GM12878 (cell line): Measurements from ENCODE around the gene MMADHC. TPM values are rescaled to one million over a fixed set of nuclear protein-coding genes. Genes with fewer than 3 reads are reported as not detected.
A peak's percentile ranks its signal among the peaks of the same experiment; 100 is the strongest.

ENCODE experiments used
- ATAC-seq: fragments of 200-7000 bp; cut with Tn5 transposase; 3 replicates; pipeline ENCODE4 v1.9.1; 2020; ENCODE audit warnings: mild to moderate bottlenecking, moderate library complexity
- BruUV-seq: library from RNA; stranded (reverse); fragments of 400-500 nt; replicated peaks from 2 replicates; lab custom pipeline; 2021; lab: Mats Ljungman, UMichigan
- CTCF ChIA-PET: fragments of 300-600 bp; sonication (Branson Sonifier 250); formaldehyde crosslinking; extraction: SDS; loops from one replicate; lab custom pipeline; 2021; ENCODE audit warnings: inconsistent platforms; lab: Yijun Ruan, JAX
- POLR2A ChIA-PET: fragments of 350-600 bp; formaldehyde crosslinking; extraction: SDS; loops from one replicate; lab custom pipeline; 2021; ENCODE audit warnings: inconsistent platforms; lab: Charles Lee
- RAD21 ChIA-PET: fragments of 300-600 bp; sonication (Branson Sonifier 250); formaldehyde crosslinking; loops from one replicate; lab custom pipeline; 2023; ENCODE audit warnings: antibody characterized with exemption; ENCODE audit not compliant: unreplicated experiment; lab: Charles Lee
- SMC1A ChIA-PET: fragments of 300-600 bp; sonication (Branson Sonifier 250); formaldehyde crosslinking; loops from one replicate; lab custom pipeline; 2023; ENCODE audit not compliant: unreplicated experiment, uncharacterized antibody; lab: Charles Lee
- DNase-seq: peaks from one replicate; pipeline ENCODE4 v3.0.0-alpha.2; 2011; ENCODE audit warnings: low read depth, low spot score
- FAIRE-seq: peaks from 3 replicates; lab custom pipeline; 2011; peaks lifted over from hg19 to GRCh38; lab: Jason Lieb, UNC
- H2AFZ ChIP-seq: 2 replicates; pipeline ENCODE4 v1.6.0; 2011; ENCODE audit warnings: low read depth, low read length, control low read depth; ENCODE audit not compliant: control insufficient read depth
- H3K27ac ChIP-seq: 2 replicates; pipeline ENCODE4 v1.5.1; 2011; ENCODE audit warnings: control low read depth; ENCODE audit not compliant: control insufficient read depth, insufficient read depth
- H3K27me3 ChIP-seq, 2 experiments: replicated peaks in 1 of 2; 2 replicates each; pipeline versions ENCODE4 v1.6.0 to v1.6.1; 2011; ENCODE audit warnings: low read length in 1 of 2; ENCODE audit not compliant: control insufficient read depth in 2 of 2, insufficient read depth in 2 of 2
- H3K36me3 ChIP-seq, 2 experiments: 2 replicates each; pipeline ENCODE4 v1.5.1; 2011; ENCODE audit warnings: low read length in 1 of 2; ENCODE audit not compliant: control insufficient read depth in 2 of 2, insufficient read depth in 2 of 2
- H3K4me1 ChIP-seq: 2 replicates; pipeline ENCODE4 v1.6.1; 2011; ENCODE audit warnings: mild to moderate bottlenecking, low read length, moderate library complexity, mixed read lengths; ENCODE audit not compliant: control insufficient read depth, insufficient read depth
- H3K4me2 ChIP-seq: 2 replicates; pipeline ENCODE4 v1.6.0; 2011; ENCODE audit warnings: control low read depth; ENCODE audit not compliant: control insufficient read depth, insufficient read depth
- H3K4me3 ChIP-seq: fragments of 200-600 bp; sonication (generic); 2 replicates; pipeline ENCODE4 v1.5.1; 2016
- H3K79me2 ChIP-seq: 2 replicates; pipeline ENCODE4 v1.6.0; 2011; ENCODE audit warnings: low read length; ENCODE audit not compliant: control insufficient read depth, insufficient read depth
- H3K9ac ChIP-seq: 2 replicates; pipeline ENCODE4 v1.8.0; 2011; ENCODE audit warnings: low read length, control low read depth, mixed read lengths; ENCODE audit not compliant: control insufficient read depth, insufficient read depth
- H3K9me3 ChIP-seq: replicated peaks from 3 replicates; pipeline ENCODE4 v1.5.1; 2011; ENCODE audit warnings: mild to moderate bottlenecking, low read length; ENCODE audit not compliant: control insufficient read depth, insufficient read depth
- H4K20me1 ChIP-seq: 2 replicates; pipeline ENCODE4 v1.6.0; 2011; ENCODE audit not compliant: control insufficient read depth, insufficient read depth
- CEBPZ ChIP-seq: fragments of 150-350 bp; IDR thresholded peaks from 2 replicates; pipeline ENCODE4 v1.6.1; 2016; ENCODE audit warnings: low read depth, low read length
- CHD2 ChIP-seq: IDR thresholded peaks from 2 replicates; pipeline ENCODE4 v1.6.1; 2011; ENCODE audit warnings: low read depth, low read length, improper control_type of control experiment, borderline replicate concordance
- RAD21 ChIP-seq: IDR thresholded peaks from 2 replicates; pipeline ENCODE4 v1.6.1; 2011; ENCODE audit warnings: mild to moderate bottlenecking, low read depth, low read length, moderate library complexity; ENCODE audit not compliant: insufficient read depth
- SMC3 ChIP-seq: IDR thresholded peaks from 2 replicates; pipeline ENCODE4 v1.6.1; 2011; ENCODE audit warnings: low read length, improper control_type of control experiment, borderline replicate concordance
- TCF12 ChIP-seq: IDR thresholded peaks from 2 replicates; pipeline ENCODE4 v1.6.1; 2011; ENCODE audit warnings: low read depth, mild to moderate bottlenecking, low read length
- ZBTB40 ChIP-seq: fragments of 450-650 bp; IDR thresholded peaks from 2 replicates; pipeline ENCODE4 v1.6.1; 2016; ENCODE audit warnings: mild to moderate bottlenecking, moderate library complexity, borderline replicate concordance
- WGBS: methylation state at CpG from one replicate; pipeline ENCODE4 v1.1.6; 2016; ENCODE audit warnings: low lambda C conversion rate; ENCODE audit not compliant: insufficient replicate concordance, insufficient coverage; ENCODE audit errors: missing lambda C conversion rate; 5-methylcytosine and 5-hydroxymethylcytosine counted together
- in situ Hi-C: fragments of 300-500 bp; cut with MboI; formaldehyde crosslinking; loops from 9 replicates; pipeline ENCODE4 v1.14.3; 2018; ENCODE audit warnings: mixed read lengths
- intact Hi-C: fragments of 100-400 bp; cut with micrococcal nuclease; formaldehyde crosslinking; loops from one replicate; pipeline ENCODE4 v1.14.2; 2022; ENCODE audit not compliant: unreplicated experiment
- polyA plus RNA-seq, 11 experiments: library from polyadenylated mRNA; depleted of rRNA in 4 of 11; unstranded in 6 of 11; stranded (reverse) in 5 of 11; fragments of >200 nt; fragmentation: Nextera tagmentation in 4 of 11; fragmentation: Illumina TruSeq in 1 of 11; extraction: Ambion mirVana in 4 of 11; extraction: Trizol in 1 of 11; gene quantifications; 1 replicate in 1 of 11; 2 replicates in 10 of 11; pipeline versions ENCODE4 v1.2.1 to v1.2.3, GENCODE V29; 2011 to 2016; ENCODE audit warnings: inconsistent platforms in 2 of 11, missing spikeins in 2 of 11, low read depth in 1 of 11
- total RNA-seq, 4 experiments: library from RNA; depleted of rRNA in 3 of 4; stranded (reverse); fragments of >200 nt in 3 of 4; fragmentation: Illumina TruSeq in 1 of 4; extraction: Trizol in 1 of 4; gene quantifications; 2 replicates each; pipeline versions ENCODE4 v1.2.1 to v1.2.3, GENCODE V29; 2013 to 2021

MMADHC gene
- total and polyA plus RNA-seq, 10 of the 15 experiments (the other 5 are each of a cell fraction or from before 2014, with no cell fraction given), result 93.6 to 415 (median 147) TPM

GRCh38 chr2:149586063-149586462 lies 1.5 kb downstream of the MMADHC start (continued):
- TF ChIP-seq CEBPZ, result no peak
- TF ChIP-seq, all 136 proteins: peak for 0

GRCh38 chr2:149585166-149585885 lies 2.2 kb downstream of the MMADHC start:
- Histone ChIP-seq H3K27me3 (no peaks in the 10 kb centered on the region), H2AFZ (no peak overlapping the region), H4K20me1 (no peaks in the 10 kb centered on the region), H3K9me3 (no peaks in the 10 kb centered on the region), H3K4me1 (no peaks in the 10 kb centered on the region)
- ATAC-seq, result no peak
- SMC1A ChIA-PET, result interaction anchor here (1.9 kb wide), 1 partner anchor 8 kb away, joined by 5 read pairs; no protein-coding TSS in a partner anchor
- RAD21 ChIA-PET, result interaction anchor here (2.4 kb wide), 1 partner anchor 12 kb away, joined by 8 read pairs; no protein-coding TSS in a partner anchor
- intact Hi-C loops, result no loop called here
- POLR2A ChIA-PET, result interaction anchor here (0.7 kb wide), 2 partner anchors 541 to 940 kb away, joined by 3 to 6 read pairs; no protein-coding TSS in a partner anchor
- 81% methylated on average over 2 of the region's 2 CpGs for WGBS
- no peak for TF ChIP-seq SMC3
- no peak for TF ChIP-seq CHD2
- no peak for TF ChIP-seq RAD21
- no peak for TF ChIP-seq ZBTB40
- TF ChIP-seq TCF12, result no peak
- TF ChIP-seq, all 136 proteins: peak for 0
- H3K4me2 ChIP-seq, result peak overlapping the region; percentile 80
- peak overlapping the region; percentile 97 for H3K4me3 ChIP-seq
- CTCF ChIA-PET, result interaction anchor here (0.6 to 1.6 kb wide), 5 partner anchors 13 to 1182 kb away, joined by 3 to 5 read pairs (median 3); no protein-coding TSS in a partner anchor
- DNase-seq, result no peak
- H3K79me2 ChIP-seq, result peaks cover 47% of the 10 kb centered on the region
- H3K36me3 ChIP-seq, result peaks cover 0 to 3% of the 10 kb centered on the region in 2 experiments; a peak in 2 of 4 replicates
- no TSS peak for BruUV-seq
- FAIRE-seq, result no peak
- no peak overlapping the region for H3K27ac ChIP-seq
- in situ Hi-C loops, result loop anchor here (25.0 kb wide), 2 partner anchors 1827 to 1948 kb away; partner anchors contain the start of gene RIF1
- H3K9ac ChIP-seq, result no peak overlapping the region
